GM12878 (cell line): Measurements from ENCODE around the gene SERPINI2. TPM values are rescaled to one million over a fixed set of nuclear protein-coding genes. Genes with fewer than 3 reads are reported as not detected.

Experiments
- ATAC-seq: fragments of 200-7000 bp; cut with Tn5 transposase; 3 replicates; pipeline ENCODE4 v1.9.1; 2020; ENCODE audit warnings: mild to moderate bottlenecking, moderate library complexity
- BruUV-seq: library from RNA; stranded (reverse); fragments of 400-500 nt; replicated peaks from 2 replicates; lab custom pipeline; 2021; lab: Mats Ljungman, UMichigan
- CTCF ChIA-PET: fragments of 300-600 bp; sonication (Branson Sonifier 250); formaldehyde crosslinking; extraction: SDS; loops from one replicate; lab custom pipeline; 2021; ENCODE audit warnings: inconsistent platforms; lab: Yijun Ruan, JAX
- POLR2A ChIA-PET: fragments of 350-600 bp; formaldehyde crosslinking; extraction: SDS; loops from one replicate; lab custom pipeline; 2021; ENCODE audit warnings: inconsistent platforms; lab: Charles Lee
- RAD21 ChIA-PET: fragments of 300-600 bp; sonication (Branson Sonifier 250); formaldehyde crosslinking; loops from one replicate; lab custom pipeline; 2023; ENCODE audit warnings: antibody characterized with exemption; ENCODE audit not compliant: unreplicated experiment; lab: Charles Lee
- SMC1A ChIA-PET: fragments of 300-600 bp; sonication (Branson Sonifier 250); formaldehyde crosslinking; loops from one replicate; lab custom pipeline; 2023; ENCODE audit not compliant: unreplicated experiment, uncharacterized antibody; lab: Charles Lee
- DNase-seq: peaks from one replicate; pipeline ENCODE4 v3.0.0-alpha.2; 2011; ENCODE audit warnings: low read depth, low spot score
- FAIRE-seq: peaks from 3 replicates; lab custom pipeline; 2011; peaks lifted over from hg19 to GRCh38; lab: Jason Lieb, UNC
- H2AFZ ChIP-seq: 2 replicates; pipeline ENCODE4 v1.6.0; 2011; ENCODE audit warnings: low read depth, low read length, control low read depth; ENCODE audit not compliant: control insufficient read depth
- H3K27ac ChIP-seq: 2 replicates; pipeline ENCODE4 v1.5.1; 2011; ENCODE audit warnings: control low read depth; ENCODE audit not compliant: control insufficient read depth, insufficient read depth
- H3K27me3 ChIP-seq, 2 experiments: replicated peaks in 1 of 2; 2 replicates each; pipeline versions ENCODE4 v1.6.0 to v1.6.1; 2011; ENCODE audit warnings: low read length in 1 of 2; ENCODE audit not compliant: control insufficient read depth in 2 of 2, insufficient read depth in 2 of 2
- H3K36me3 ChIP-seq, 2 experiments: 2 replicates each; pipeline ENCODE4 v1.5.1; 2011; ENCODE audit warnings: low read length in 1 of 2; ENCODE audit not compliant: control insufficient read depth in 2 of 2, insufficient read depth in 2 of 2
- H3K4me1 ChIP-seq: 2 replicates; pipeline ENCODE4 v1.6.1; 2011; ENCODE audit warnings: mild to moderate bottlenecking, low read length, moderate library complexity, mixed read lengths; ENCODE audit not compliant: control insufficient read depth, insufficient read depth
- H3K4me2 ChIP-seq: 2 replicates; pipeline ENCODE4 v1.6.0; 2011; ENCODE audit warnings: control low read depth; ENCODE audit not compliant: control insufficient read depth, insufficient read depth
- H3K4me3 ChIP-seq: fragments of 200-600 bp; sonication (generic); 2 replicates; pipeline ENCODE4 v1.5.1; 2016
- H3K79me2 ChIP-seq: 2 replicates; pipeline ENCODE4 v1.6.0; 2011; ENCODE audit warnings: low read length; ENCODE audit not compliant: control insufficient read depth, insufficient read depth
- H3K9ac ChIP-seq: 2 replicates; pipeline ENCODE4 v1.8.0; 2011; ENCODE audit warnings: low read length, control low read depth, mixed read lengths; ENCODE audit not compliant: control insufficient read depth, insufficient read depth
- H3K9me3 ChIP-seq: replicated peaks from 3 replicates; pipeline ENCODE4 v1.5.1; 2011; ENCODE audit warnings: mild to moderate bottlenecking, low read length; ENCODE audit not compliant: control insufficient read depth, insufficient read depth
- H4K20me1 ChIP-seq: 2 replicates; pipeline ENCODE4 v1.6.0; 2011; ENCODE audit not compliant: control insufficient read depth, insufficient read depth
- CREB1 ChIP-seq: IDR thresholded peaks from 2 replicates; pipeline ENCODE4 v1.6.1; 2012; ENCODE audit warnings: low read depth, mild to moderate bottlenecking, inconsistent platforms
- JUND ChIP-seq: IDR thresholded peaks from 2 replicates; pipeline ENCODE4 v1.6.1; 2012; ENCODE audit warnings: low read depth, mild to moderate bottlenecking, low read length, improper control_type of control experiment, moderate library complexity
- NBN ChIP-seq: fragments of 450-650 bp; IDR thresholded peaks from 2 replicates; pipeline ENCODE4 v1.6.1; 2016
- RB1 ChIP-seq: fragments of 450-650 bp; formaldehyde crosslinking; IDR thresholded peaks from 2 replicates; pipeline ENCODE4 v1.6.1; 2017; ENCODE audit warnings: mild to moderate bottlenecking, borderline replicate concordance
- RELA ChIP-seq: fragments of 450-650 bp; IDR thresholded peaks from 2 replicates; pipeline ENCODE4 v1.8.0; 2014; ENCODE audit warnings: borderline replicate concordance; ENCODE audit not compliant: partially characterized antibody
- ZBTB11 ChIP-seq: fragments of 450-650 bp; formaldehyde crosslinking; IDR thresholded peaks from 2 replicates; pipeline ENCODE4 v1.5.0; 2022; ENCODE audit warnings: mild to moderate bottlenecking, missing genetic modification characterization
- WGBS: methylation state at CpG from one replicate; pipeline ENCODE4 v1.1.6; 2016; ENCODE audit warnings: low lambda C conversion rate; ENCODE audit not compliant: insufficient replicate concordance, insufficient coverage; ENCODE audit errors: missing lambda C conversion rate; 5-methylcytosine and 5-hydroxymethylcytosine counted together
- in situ Hi-C: fragments of 300-500 bp; cut with MboI; formaldehyde crosslinking; loops from 9 replicates; pipeline ENCODE4 v1.14.3; 2018; ENCODE audit warnings: mixed read lengths
- intact Hi-C: fragments of 100-400 bp; cut with micrococcal nuclease; formaldehyde crosslinking; loops from one replicate; pipeline ENCODE4 v1.14.2; 2022; ENCODE audit not compliant: unreplicated experiment
- polyA plus RNA-seq, 11 experiments: library from polyadenylated mRNA; depleted of rRNA in 4 of 11; unstranded in 6 of 11; stranded (reverse) in 5 of 11; fragments of >200 nt; fragmentation: Nextera tagmentation in 4 of 11; fragmentation: Illumina TruSeq in 1 of 11; extraction: Ambion mirVana in 4 of 11; extraction: Trizol in 1 of 11; gene quantifications; 1 replicate in 1 of 11; 2 replicates in 10 of 11; pipeline versions ENCODE4 v1.2.1 to v1.2.3, GENCODE V29; 2011 to 2016; ENCODE audit warnings: inconsistent platforms in 2 of 11, missing spikeins in 2 of 11, low read depth in 1 of 11
- total RNA-seq, 4 experiments: library from RNA; depleted of rRNA in 3 of 4; stranded (reverse); fragments of >200 nt in 3 of 4; fragmentation: Illumina TruSeq in 1 of 4; extraction: Trizol in 1 of 4; gene quantifications; 2 replicates each; pipeline versions ENCODE4 v1.2.1 to v1.2.3, GENCODE V29; 2013 to 2021
- TF ChIP-seq, protein P1 (sequence below): IDR thresholded peaks from 2 replicates; pipeline ENCODE4 v1.6.1; 2011; ENCODE audit warnings: mild to moderate bottlenecking, low read depth, low read length, moderate library complexity; ENCODE audit not compliant: insufficient replicate concordance

SERPINI2 gene
- total and polyA plus RNA-seq, 10 of the 15 experiments (the other 5 are each of a cell fraction or from before 2014, with no cell fraction given), result 0.33 TPM; not detected in 9

DNA sequence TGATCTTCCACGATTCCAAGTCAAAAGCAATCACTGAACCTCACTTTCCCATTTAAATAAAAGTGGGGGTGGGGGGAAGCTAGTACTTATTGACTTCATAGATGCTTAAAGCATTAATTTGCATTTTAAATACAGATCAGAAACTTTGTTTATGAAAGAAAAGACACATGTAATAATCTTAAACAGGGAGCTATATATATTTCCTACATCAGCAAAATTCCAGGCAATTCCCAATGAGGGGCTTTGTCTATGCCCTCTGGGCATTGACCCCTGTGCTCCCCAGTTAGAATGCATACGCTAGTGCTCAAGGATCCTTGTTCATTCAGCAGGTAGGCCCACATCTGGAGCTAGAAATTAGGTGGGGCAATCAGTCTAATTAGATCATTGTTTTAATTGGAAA is 20.0 kb downstream of the SERPINI2 start:
- Histone ChIP-seq H2AFZ (no peak overlapping the region), H3K27ac (no peak overlapping the region), H3K9me3 (no peaks in the 10 kb centered on the region), H3K27me3 (no peaks in the 10 kb centered on the region), H3K79me2 (no peaks in the 10 kb centered on the region), H3K36me3 (no peaks in the 10 kb centered on the region), H4K20me1 (no peaks in the 10 kb centered on the region), H3K9ac (no peak overlapping the region), H3K4me1 (no peaks in the 10 kb centered on the region), H3K4me3 (no peak overlapping the region), H3K4me2 (no peak overlapping the region)
- intact Hi-C loops, result no loop called here
- ChIA-PET CTCF (no interaction called here), POLR2A (no interaction called here), RAD21 (no interaction called here), SMC1A (interaction anchor here (1.1 kb wide), 1 partner anchor 39 kb away, joined by 3 read pairs; no protein-coding TSS in a partner anchor)
- in situ Hi-C loops, result no loop called here
- ATAC-seq (no peak), DNase-seq (no peak), FAIRE-seq (no peak)
- TF ChIP-seq ZBTB11 (CRISPR knock-in tag), result no peak
- no peak for TF ChIP-seq RB1
- no peak for TF ChIP-seq JUND
- TF ChIP-seq CREB1, result no peak
- no peak for TF ChIP-seq RELA
- TF ChIP-seq, protein P1, sequence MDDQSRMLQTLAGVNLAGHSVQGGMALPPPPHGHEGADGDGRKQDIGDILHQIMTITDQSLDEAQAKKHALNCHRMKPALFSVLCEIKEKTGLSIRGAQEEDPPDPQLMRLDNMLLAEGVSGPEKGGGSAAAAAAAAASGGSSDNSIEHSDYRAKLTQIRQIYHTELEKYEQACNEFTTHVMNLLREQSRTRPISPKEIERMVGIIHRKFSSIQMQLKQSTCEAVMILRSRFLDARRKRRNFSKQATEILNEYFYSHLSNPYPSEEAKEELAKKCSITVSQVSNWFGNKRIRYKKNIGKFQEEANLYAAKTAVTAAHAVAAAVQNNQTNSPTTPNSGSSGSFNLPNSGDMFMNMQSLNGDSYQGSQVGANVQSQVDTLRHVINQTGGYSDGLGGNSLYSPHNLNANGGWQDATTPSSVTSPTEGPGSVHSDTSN, result no peak
- no peak for TF ChIP-seq NBN
- BruUV-seq, result no TSS peak
- WGBS, result 0% methylated on average over 2 of the region's 2 CpGs
